DMS 273 treated with DMSO at 0.1 percent for 48 hours (cell line): ENCODE results near the gene BLTP1.
"Not testable (repeated sequence)": the region's sequence is repeated elsewhere in the genome, so short reads cannot be mapped to it uniquely, and the experiment has no call there.

Experiments used
- DNase-seq: peaks from one replicate; lab custom pipeline; 2025; lab: John Stamatoyannopoulos, UW

Gene BLTP1, protein sequence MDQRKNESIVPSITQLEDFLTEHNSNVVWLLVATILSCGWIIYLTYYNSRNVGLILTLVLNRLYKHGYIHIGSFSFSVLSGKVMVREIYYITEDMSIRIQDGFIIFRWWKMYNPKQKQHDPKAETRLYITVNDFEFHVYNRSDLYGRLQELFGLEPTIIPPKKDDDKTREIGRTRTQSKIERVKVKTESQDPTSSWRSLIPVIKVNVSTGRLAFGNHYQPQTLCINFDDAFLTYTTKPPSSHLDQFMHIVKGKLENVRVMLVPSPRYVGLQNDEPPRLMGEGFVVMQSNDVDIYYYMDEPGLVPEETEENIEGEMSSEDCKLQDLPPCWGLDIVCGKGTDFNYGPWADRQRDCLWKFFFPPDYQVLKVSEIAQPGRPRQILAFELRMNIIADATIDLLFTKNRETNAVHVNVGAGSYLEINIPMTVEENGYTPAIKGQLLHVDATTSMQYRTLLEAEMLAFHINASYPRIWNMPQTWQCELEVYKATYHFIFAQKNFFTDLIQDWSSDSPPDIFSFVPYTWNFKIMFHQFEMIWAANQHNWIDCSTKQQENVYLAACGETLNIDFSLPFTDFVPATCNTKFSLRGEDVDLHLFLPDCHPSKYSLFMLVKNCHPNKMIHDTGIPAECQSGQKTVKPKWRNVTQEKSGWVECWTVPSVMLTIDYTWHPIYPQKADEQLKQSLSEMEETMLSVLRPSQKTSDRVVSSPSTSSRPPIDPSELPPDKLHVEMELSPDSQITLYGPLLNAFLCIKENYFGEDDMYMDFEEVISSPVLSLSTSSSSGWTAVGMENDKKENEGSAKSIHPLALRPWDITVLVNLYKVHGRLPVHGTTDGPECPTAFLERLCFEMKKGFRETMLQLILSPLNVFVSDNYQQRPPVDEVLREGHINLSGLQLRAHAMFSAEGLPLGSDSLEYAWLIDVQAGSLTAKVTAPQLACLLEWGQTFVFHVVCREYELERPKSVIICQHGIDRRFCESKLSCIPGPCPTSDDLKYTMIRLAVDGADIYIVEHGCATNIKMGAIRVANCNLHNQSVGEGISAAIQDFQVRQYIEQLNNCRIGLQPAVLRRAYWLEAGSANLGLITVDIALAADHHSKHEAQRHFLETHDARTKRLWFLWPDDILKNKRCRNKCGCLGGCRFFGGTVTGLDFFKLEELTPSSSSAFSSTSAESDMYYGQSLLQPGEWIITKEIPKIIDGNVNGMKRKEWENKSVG (N-terminal part only)

DNA sequence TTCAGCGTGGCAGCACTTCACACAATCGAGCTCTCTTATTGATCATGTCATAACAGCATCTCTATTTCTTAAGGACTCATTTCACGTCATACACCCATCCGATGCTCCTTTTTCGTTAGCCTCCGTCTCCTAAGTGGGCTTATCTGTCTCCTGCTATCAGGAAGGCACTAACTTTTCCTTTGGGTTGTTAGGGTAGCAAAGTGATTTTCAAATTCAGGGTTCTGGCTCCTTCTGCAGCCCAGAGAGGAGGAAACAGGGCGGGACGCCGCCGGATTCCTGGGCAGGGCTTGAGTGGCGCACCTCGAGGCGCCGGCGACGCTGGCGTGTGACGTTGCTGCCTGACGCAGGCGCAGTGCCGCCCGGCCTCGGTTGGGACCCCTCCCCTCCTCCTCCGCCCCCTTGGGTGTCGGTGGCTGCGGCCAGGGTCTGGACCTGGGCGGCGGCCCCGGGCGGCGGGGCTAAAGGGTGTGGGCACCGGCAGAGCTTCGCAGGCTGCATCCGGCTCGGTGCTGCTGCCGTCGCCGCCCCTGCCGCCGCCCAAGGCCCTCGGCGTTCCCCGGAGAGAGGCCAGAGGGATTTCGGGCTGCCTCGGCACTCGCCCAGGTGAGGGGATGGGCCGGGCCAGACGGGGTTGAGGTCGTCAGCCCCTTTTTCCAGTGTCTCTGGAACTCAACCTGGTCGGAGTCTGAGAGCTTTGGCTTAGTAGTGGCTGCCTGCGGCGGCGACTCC is at the start of gene BLTP1:
Gene BLTP1 (plus strand): TSS at position 350 of the 729 bp plus-strand sequence. CDS start 18,317 bp downstream, outside the sequence.
- peak; percentile 26 for DNase-seq

DNA sequence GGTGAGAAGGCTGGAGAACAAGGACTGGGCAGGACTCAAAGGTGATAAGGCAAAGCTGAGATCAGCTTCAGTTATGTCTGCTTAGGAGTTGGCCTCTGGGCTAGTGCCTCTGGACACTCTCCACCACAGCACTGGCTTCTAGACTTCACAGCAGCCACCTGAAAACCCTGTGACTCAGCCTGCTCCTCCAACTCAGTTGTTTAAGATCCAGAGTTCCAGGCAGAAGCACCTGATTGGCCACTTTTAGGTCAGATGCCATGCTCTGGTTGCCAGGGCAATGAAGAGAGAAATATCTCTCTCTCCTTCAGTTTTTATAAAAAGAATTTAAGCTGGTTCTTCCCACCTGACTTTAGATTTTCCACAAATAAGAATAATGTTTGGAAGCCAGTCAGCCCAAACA is 47.9 kb upstream of the BLTP1 start:
- no peak for DNase-seq

DNA sequence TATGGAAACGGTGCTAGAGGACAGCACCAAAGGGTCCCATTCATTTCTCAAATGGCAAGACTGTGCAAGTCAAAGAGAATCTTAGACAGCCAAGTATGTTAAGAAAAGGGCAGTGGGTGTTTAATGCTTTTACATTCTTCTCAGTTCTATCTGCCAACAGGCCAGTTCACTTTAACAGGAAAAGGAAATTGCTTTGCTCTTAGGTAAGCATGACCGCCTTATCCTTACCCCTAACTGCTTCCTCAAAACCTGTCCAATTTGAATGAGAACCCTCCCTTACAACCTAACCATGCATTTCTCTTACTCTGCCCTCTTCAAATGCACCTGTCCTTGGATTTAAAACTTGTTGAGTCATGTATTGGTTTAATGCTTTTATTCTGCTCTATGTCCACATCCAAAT is 44.5 kb upstream of the BLTP1 start:
- DNase-seq: no peak

DNA sequence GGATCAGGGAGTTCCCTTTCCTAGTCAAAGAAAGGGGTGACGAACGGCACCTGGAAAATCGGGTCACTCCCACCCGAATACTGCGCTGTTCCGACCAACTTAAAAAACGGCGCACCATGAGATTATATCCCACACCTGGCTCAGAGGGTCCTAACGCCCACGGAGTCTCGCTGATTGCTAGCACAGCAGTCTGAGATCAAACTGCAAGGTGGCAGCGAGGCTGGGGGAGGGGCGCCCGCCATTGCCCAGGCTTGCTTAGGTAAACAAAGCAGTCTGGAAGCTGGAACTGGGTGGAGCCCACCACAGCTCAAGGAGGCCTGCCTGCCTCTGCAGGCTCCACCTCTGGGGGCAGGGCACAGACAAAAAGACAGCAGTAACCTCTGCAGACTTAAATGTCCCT is 41.8 kb upstream of the BLTP1 start:
- not testable (repeated sequence) for DNase-seq

DNA sequence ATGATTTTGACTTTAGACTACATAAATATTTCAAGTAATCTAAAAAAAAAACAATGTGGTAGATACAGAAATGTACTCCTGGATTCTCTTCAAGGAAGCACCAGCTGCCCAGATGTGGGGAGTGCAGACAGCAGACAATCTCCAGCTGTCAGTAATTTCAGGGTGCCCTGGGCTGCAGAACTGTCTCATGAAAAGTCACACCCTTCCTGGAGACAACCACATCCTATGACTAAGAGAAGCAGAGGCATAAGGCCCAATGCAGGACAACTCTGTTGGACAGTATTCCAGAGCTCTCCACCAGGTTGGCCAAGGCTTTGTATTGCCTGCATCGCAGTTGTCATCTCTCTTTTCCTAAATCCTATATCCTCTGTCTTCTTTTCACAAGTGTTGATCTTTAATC is 34.4 kb upstream of the BLTP1 start:
- no peak for DNase-seq

DNA sequence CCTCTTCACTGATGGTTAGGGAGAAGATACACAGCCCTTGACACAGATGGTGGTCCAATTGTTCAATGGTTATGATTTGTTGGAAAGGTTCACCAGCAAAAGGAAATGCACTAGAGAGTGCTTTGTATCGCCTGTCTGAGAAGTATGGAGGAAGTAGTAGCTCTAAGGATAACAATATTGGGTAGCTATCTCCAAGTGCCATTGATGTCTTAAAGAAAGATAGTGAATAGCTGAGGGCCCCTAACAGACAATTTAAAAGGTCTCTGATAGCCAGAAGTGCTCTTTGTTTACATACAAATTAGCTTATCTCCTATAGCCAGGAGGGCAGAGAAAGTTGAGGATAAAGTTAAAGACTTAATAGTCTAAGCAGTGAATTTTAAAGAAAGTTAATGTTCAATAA is 33.9 kb upstream of the BLTP1 start:
- no peak for DNase-seq

DNA sequence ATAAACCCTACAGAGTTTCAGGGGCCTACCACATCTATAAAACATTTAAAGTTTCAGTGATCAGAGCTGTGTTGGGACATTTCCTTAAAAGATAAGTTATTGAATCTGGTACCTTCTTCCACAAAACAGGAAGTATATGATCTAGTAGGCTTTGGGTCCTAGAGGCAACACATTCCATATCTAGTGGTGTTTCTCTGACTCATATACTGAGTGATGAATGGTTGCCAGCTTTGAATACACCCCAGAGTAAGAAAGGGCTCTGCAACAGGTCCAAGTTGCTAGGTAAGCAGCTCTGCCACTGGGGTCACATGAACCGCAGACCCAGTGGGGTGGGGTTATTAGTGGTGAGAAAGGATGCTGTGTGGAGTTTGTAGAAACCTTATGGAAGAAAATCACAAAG is 32.4 kb upstream of the BLTP1 start:
- no peak for DNase-seq

DNA sequence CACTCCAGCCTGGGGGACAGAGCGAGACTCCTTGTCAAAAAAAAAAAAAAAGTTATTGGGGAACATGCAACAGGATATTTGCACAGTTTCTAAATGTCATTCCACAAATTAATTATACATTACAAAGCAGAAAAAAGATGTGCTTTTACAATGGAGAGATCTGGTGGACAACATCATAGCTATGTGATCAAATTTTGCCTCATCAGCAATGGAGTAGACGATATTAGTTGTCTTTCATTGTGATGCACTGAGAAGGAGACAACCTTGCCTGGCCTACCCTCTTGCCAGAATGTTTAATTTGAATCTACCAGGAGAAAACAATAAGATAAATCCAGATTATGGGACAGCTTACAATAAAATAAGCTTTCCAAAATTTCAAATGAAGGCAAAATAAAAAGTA is 30.5 kb upstream of the BLTP1 start:
- DNase-seq: no peak

DNA sequence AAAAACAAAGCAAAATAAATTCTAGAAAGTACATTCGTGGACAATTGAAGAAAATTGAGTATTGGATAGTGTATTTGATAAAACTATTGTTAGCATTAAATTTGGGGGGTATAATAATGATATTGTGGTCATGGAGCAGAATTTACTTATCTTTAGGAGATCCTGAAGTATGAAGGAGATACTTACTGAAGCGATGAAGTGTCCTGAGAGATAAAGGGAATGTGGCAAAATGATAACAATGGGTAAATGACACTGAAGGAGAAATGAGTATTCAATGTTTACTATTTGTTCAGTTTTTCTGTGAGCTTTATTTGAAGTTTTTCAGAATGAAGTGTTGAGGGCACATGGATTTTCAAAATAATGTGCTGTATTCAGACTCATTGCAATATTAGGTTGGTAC is 30.0 kb upstream of the BLTP1 start:
- DNase-seq: no peak

DNA sequence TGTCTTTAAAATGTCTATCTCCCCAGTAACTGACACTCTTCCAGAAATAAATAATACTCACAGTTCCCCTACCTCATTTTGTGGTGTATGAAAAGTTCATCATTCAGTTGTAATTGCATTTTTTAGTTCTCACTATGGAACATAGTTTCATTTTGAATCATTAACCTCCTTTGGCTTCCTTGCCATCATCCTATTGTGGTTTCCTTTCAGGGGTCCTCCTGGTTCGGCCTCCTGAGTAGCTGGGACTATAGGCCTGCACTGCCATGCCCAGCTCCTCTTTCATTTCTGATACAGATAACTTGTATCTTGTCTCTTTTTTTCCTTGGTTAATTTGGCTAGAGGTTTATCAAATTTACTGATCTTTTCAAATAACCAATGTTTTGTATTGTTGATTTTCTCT is 23.1 kb upstream of the BLTP1 start:
- DNase-seq: no peak

DNA sequence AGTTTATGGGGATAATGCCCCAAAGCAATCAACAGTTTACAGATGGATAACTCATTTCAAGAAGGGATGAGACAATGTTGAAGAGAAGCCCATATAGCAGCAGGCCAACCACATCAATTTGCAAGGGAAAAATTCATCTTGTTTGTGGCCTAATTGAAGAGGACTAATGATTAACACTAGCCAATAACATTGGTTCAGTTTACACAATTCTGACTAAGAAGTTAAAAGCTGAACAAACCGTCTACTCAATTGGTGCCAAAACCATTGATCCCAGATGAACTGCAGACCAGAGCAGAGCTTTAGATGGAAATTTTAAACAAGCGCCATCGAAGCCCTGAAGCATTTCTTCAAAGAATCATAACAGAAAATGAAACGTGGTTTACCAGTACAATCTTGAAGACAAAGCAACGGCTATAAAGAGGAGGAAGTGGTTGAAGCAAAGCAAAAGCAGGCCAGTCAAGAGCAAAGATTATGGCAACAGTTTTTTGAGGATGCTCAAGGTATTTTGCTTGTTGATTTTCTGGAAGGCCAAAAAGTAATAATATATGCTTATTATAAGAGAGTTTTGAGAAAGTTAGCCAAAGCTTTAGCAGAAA is 20.5 kb upstream of the BLTP1 start:
- no peak for DNase-seq

DNA sequence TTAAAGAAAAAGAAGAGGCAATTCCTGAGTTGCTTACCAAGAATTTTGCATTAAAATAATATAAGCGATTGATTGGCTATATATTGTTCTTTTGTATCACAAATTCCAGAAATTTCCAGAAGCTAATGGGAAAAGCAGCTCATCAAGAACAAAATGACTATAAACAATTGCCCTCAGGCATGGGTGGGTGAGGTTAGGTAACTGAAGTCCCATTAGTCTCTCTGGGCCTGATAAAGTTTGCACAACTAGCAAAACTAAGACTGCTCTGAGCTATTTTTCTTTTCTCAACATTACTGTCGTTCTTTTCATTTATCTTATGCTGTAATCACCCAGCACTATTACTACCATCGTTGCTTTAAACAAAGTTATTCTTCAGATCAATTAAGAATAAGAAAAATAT is 19.2 kb upstream of the BLTP1 start:
- no peak for DNase-seq

DNA sequence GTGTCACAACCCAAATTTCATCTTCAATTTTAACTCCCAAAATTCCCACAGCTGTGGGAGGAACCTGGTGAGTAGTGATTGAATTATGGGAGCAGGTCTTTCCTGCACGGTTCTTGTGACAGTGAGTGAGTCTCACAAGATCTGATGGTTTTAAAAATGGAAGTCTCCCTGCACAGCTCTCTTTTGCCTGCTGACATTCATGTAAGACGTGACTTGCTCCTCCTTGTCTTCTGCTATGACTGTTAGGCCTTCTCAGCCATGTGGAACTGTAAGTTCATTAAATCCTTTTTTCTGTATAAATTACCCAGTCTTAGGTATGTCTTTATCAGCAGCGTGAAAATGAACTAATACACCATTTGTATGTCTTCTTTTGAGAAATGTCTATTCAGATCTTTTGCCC is 13.0 kb upstream of the BLTP1 start:
- no peak for DNase-seq

DNA sequence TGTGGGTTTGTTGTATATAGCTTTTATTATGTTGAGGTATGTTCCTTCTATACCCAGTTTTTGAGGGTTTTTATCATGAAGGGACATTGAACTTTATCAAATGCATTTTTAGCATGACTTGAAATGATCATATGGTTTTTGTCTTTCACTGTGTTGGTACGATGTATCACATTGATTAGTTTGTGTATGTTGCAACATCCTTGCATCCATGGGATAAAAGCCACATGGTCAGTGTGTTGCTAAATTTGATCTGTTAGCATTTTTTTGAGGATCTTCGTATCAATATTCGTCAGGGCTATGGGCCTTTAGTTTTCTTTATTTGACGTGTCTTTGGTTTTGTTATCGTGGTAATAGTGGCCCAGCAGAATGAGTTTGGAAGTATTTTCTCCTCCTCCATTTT is 11.3 kb upstream of the BLTP1 start:
- no peak for DNase-seq

DNA sequence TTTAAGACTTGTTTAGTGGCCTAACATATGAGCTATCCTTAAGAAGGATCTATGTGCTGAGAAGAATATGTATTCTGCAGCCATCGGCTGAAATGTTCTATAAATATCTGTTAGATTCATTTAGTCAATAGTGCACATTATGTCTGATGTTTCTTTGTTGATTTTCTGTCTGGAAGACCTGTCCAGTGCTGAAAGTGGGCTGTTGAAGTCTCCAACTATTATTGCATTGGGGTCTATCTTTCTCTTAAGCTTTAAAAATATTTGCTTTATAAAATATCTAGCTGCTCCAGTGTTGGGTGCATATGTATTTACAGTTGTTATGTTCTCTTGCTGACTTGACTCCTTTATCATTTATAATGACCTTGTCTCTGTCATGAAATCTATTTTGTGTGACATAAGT is 9.4 kb upstream of the BLTP1 start:
- DNase-seq: no peak

DNA sequence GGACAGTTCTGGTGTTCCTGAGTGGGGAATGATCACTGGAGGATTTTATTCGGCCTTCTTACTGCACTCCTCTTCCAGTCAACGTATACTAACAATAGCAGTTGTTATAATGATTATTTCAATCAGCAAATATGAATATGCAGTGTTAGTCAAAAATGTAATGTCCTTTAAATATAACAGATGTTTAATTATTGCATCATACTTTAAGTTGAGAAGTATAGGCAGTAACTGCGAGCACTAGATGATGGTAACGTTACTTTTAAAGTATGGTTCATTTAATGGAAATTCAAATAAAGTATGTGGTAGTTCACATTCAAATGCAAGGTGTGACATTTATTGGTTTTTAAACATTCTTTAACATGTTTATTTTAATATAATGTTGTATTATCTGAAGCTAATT is 5.5 kb upstream of the BLTP1 start:
- DNase-seq: no peak

DNA sequence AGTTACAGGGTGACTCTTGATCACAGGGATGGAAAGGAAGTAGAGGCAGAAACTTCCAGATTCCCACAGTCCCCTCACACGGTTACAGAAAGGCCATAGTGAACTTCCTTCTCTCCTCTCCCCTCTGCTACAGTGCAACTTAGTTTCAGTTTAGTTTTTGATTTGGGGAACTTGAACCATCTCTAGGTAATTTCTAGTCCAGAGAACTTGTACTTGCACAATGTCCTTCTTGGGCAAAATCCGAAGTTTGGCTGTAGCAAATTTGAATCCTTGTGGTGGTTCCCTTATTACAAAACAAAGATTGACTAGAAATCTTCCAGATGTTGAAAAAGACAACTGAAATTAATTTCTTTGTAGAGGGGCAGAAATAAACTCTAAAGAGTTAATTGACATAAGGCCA is 1.2 kb upstream of the BLTP1 start:
- no peak for DNase-seq

DNA sequence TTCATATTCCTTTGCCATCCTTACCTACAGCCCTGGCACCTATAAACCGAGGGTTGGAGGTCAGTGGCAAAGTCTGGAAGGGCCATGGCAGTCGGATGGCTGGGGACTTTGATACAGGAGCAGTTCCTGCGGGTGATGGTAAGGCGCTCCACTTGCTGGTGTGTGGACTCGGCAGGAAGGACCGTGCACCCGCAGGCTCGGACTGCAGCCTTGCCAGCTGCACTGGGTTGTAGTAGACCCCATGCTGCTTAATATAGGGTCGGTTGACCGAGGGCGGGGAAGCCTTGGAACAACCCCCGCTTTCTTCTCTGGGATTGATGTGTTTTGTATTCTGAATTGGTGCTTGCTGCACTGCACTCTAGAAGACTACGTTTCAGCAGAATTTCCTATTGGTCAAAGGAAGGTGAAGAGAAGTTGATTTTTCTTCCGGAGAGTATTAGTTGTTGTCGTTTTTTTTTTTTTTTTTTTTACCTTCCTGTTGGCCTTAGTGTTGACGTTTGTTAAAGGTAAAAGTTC is 638 bp downstream of the BLTP1 start:
- peak; percentile 3 for DNase-seq

DNA sequence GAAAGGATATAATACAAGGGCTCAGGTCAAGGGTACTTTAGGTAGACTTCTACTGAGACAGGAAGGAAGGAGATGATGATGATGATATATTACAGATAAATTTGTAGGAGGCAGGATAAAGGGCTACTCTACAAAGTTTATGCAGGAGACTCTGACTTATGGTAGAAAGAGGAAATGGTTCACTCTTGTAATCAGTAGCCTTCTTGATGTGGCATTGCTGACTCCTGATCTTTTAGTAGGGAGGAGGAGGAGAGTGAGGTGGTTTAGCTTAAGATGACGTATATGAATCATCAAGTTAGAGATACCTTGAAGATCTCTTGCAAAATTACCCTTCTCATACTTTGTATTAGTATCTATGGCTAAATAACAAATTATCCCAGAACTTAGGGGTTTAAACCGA is 4.7 kb downstream of the BLTP1 start:
- DNase-seq: no peak

DNA sequence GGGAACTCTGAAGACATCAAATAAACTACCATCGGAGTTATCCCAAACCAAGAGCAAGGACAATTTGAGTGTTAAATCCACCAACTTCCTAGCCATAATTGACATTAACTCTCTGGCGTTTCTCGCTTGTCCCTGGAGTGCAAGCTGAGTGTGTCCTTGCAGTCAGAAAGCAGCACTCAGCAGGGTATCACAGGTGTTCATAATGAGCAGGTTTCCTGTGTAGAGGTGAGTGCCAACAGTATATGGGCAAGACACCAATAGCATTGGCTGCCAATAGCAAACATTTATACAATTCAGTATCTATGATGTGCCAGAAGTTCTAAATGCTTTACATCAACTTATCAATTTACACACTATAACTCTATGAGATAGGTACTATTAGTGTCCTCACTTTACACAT is 11.2 kb downstream of the BLTP1 start:
- DNase-seq: no peak

DNA sequence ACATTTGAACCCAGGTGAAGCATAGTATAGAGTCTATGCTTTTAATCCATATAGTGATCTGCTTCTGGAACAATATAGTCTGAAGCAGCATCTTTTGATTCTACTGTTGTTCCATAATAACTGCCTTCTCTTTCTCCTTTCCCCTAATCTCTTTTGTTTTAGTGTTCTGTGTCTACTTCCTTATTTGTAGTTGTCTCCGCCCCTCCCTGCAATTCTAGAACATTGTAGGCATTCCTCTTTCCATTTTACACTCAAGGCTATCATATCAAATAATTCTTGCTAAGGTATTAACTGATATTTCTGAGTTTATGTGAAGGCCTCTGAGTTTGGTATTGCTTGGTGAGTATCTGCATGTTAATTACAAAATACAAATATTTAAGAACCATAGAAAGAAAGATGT is 11.6 kb downstream of the BLTP1 start:
- no peak for DNase-seq
